ENCODE data around the gene SCAMP4. TPM values are rescaled to one million over a fixed set of nuclear protein-coding genes. Genes with fewer than 3 reads are reported as not detected.
A peak's percentile ranks its signal among the peaks of the same experiment; 100 is the strongest.

SCAMP4 gene
- total and polyA plus RNA-seq, 2 of the 13 experiments (the other 11 are each of a cell fraction or from before 2014, with no cell fraction given), result 10.7 to 13.7 TPM

GRCh38 chr19:1935484-1936208 is 30.4 kb downstream of the SCAMP4 start (continued):
- 0 out of 2 replicates have a peak, but pooled peaks have one; percentile 12 for TF ChIP-seq TFDP1 (CRISPR knock-in tag; IDR thresholded peaks at IDR 0.05; ENCODE audit: borderline replicate concordance)
- TF ChIP-seq SKIL (CRISPR knock-in tag; IDR thresholded peaks at IDR 0.05; ENCODE audit: borderline replicate concordance), result no peak
- TF ChIP-seq ZZZ3 (CRISPR knock-in tag; IDR thresholded peaks at IDR 0.05; ENCODE audit: borderline replicate concordance), result no peak
- TF ChIP-seq CBX5 (CRISPR knock-in tag; IDR thresholded peaks at IDR 0.05; ENCODE audit: borderline replicate concordance), result peak; percentile 80
- TF ChIP-seq ELF4 (CRISPR knock-in tag; IDR thresholded peaks at IDR 0.05; ENCODE audit: borderline replicate concordance), result no peak
- TF ChIP-seq ZNF230 (CRISPR knock-in tag; IDR thresholded peaks at IDR 0.05), result no peak
- no peak for TF ChIP-seq SCMH1 (CRISPR knock-in tag; IDR thresholded peaks at IDR 0.05; ENCODE audit: borderline replicate concordance)
- TF ChIP-seq FOXA3 (CRISPR knock-in tag; IDR thresholded peaks at IDR 0.05), result peak; percentile 21; the same call in 1 of the 2 replicates
- TF ChIP-seq ZNF362 (CRISPR knock-in tag; IDR thresholded peaks at IDR 0.05; ENCODE audit: borderline replicate concordance), result no peak
- TF ChIP-seq BRD4 (CRISPR knock-in tag; IDR thresholded peaks at IDR 0.05), result no peak
- no peak for TF ChIP-seq ZBTB40 (IDR thresholded peaks at IDR 0.05)
- TF ChIP-seq ZBTB40 (CRISPR knock-in tag; IDR thresholded peaks at IDR 0.05), result no peak
- TF ChIP-seq CEBPB (IDR thresholded peaks at IDR 0.05; ENCODE audit: borderline replicate concordance, low read depth, low read length), result no peak

Measured in HepG2 (cell line).